NK-92 treated with Interleukin-12 subunit alpha and Interleukin-12 subunit beta, amount 100 ng/mL, for 24 hours (cell line): Measurements from ENCODE around the gene UTS2B.

Source experiments
- DNase-seq: peaks from one replicate; lab custom pipeline; 2025; lab: John Stamatoyannopoulos, UW

UTS2B gene

GRCh38 chr3:191321019-191321767 lies 9.1 kb downstream of the UTS2B start:
- no peak for DNase-seq

GRCh38 chr3:191320316-191320715 lies 10.0 kb downstream of the UTS2B start:
- DNase-seq = no peak

GRCh38 chr3:191316876-191317603 lies 13.3 kb downstream of the UTS2B start:
- no peak for DNase-seq

- no peak for DNase-seq
Measured at GRCh38 chr3:191314109-191314728, 16.1 kb downstream of the UTS2B start.

- no peak for DNase-seq
Measured at GRCh38 chr3:191313296-191313695, 17.0 kb downstream of the UTS2B start.

GRCh38 chr3:191307341-191307740 lies 23.0 kb downstream of the UTS2B start:
- no peak for DNase-seq

- DNase-seq = no peak
Measured at GRCh38 chr3:191306428-191306827, 23.9 kb downstream of the UTS2B start.

GRCh38 chr3:191303596-191303995 lies 26.7 kb downstream of the UTS2B start:
- no peak for DNase-seq

- no peak for DNase-seq
Measured at GRCh38 chr3:191302451-191302850, 27.9 kb downstream of the UTS2B start.

GRCh38 chr3:191301782-191302411 lies 28.4 kb downstream of the UTS2B start:
- DNase-seq = no peak

GRCh38 chr3:191301017-191301416 lies 29.3 kb downstream of the UTS2B start:
- DNase-seq = no peak

GRCh38 chr3:191300422-191300821 lies 29.9 kb downstream of the UTS2B start:
- DNase-seq = no peak

GRCh38 chr3:191298846-191299245 lies 31.5 kb downstream of the UTS2B start:
- no peak for DNase-seq

GRCh38 chr3:191296041-191296541 lies 34.2 kb downstream of the UTS2B start:
- no peak for DNase-seq

- DNase-seq = no peak
Measured at GRCh38 chr3:191294291-191294690, 36.0 kb downstream of the UTS2B start.

- DNase-seq = no peak
Measured at GRCh38 chr3:191292243-191293015, 37.9 kb downstream of the UTS2B start.

GRCh38 chr3:191290311-191291025 lies 39.9 kb downstream of the UTS2B start:
- no peak for DNase-seq

GRCh38 chr3:191283400-191283799 lies 46.9 kb downstream of the UTS2B start:
- no peak for DNase-seq

GRCh38 chr3:191282251-191283185 lies 47.8 kb downstream of the UTS2B start:
- DNase-seq = no peak

- DNase-seq = no peak
Measured at GRCh38 chr3:191280882-191281281, 49.4 kb downstream of the UTS2B start.
